ENCODE results near the gene CYP4F11. TPM values are rescaled to one million over a fixed set of nuclear protein-coding genes. Genes with fewer than 3 reads are reported as not detected.

CYP4F11 gene
- total and polyA plus RNA-seq, 2 experiments from 2014 or later: not detected

GRCh38 chr19:15928321-15928720 is 6.0 kb downstream of the CYP4F11 start:
- Histone ChIP-seq H3K4me1 (ENCODE audit: low read depth) (no peaks in the 10 kb centered on the region), H3K27me3 (no peaks in the 10 kb centered on the region), H3K4me3 (no peak overlapping the region), H3K36me3 (no peaks in the 10 kb centered on the region), H3K27ac (no peak overlapping the region), H3K9me3 (ENCODE audit: low read depth) (no peaks in the 10 kb centered on the region)
- no peak for DNase-seq (ENCODE audit: low read depth in 1 of 2, low spot score in 1 of 2)
- TF ChIP-seq CTCF (IDR thresholded peaks at IDR 0.05; ENCODE audit: low read depth, low read length): no peak

DNA sequence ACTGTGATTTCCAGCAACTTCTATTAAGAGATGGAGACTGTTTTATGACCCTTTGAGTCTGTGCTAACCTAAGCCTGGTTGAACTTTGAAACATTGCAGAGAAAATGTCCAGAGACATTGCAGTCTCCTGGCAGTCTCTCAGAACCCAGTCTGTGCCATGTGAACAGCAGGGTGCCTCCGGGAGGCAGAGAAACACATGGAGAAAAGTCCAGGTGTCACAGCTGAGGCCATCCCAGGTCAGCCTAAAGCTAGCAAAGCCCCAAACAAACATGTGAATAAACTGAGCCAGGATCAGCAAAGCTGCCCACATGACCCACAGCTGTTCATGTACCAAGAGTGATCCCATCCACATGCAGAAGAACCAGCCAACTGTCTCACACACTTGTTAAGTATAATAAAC is 7.8 kb downstream of the CYP4F11 start:
- TF ChIP-seq CTCF (IDR thresholded peaks at IDR 0.05; ENCODE audit: low read depth, low read length): no peak
- H3K27me3 ChIP-seq: no peaks in the 10 kb centered on the region
- H3K36me3 ChIP-seq: no peaks in the 10 kb centered on the region
- H3K4me1 ChIP-seq (ENCODE audit: low read depth): no peaks in the 10 kb centered on the region
- H3K27ac ChIP-seq: no peak overlapping the region
- no peak overlapping the region for H3K4me3 ChIP-seq
- no peak for DNase-seq (ENCODE audit: low read depth in 1 of 2, low spot score in 1 of 2)
- H3K9me3 ChIP-seq (ENCODE audit: low read depth): no peaks in the 10 kb centered on the region

GRCh38 chr19:15923702-15924101 is 10.6 kb downstream of the CYP4F11 start:
- no peak for TF ChIP-seq CTCF (IDR thresholded peaks at IDR 0.05; ENCODE audit: low read depth, low read length)
- no peak overlapping the region for H3K4me3 ChIP-seq
- H3K4me1 ChIP-seq (ENCODE audit: low read depth): no peaks in the 10 kb centered on the region
- H3K9me3 ChIP-seq (ENCODE audit: low read depth): no peaks in the 10 kb centered on the region
- H3K27me3 ChIP-seq: no peaks in the 10 kb centered on the region
- H3K27ac ChIP-seq: no peak overlapping the region
- no peak for DNase-seq (ENCODE audit: low read depth in 1 of 2, low spot score in 1 of 2)
- no peaks in the 10 kb centered on the region for H3K36me3 ChIP-seq

DNA sequence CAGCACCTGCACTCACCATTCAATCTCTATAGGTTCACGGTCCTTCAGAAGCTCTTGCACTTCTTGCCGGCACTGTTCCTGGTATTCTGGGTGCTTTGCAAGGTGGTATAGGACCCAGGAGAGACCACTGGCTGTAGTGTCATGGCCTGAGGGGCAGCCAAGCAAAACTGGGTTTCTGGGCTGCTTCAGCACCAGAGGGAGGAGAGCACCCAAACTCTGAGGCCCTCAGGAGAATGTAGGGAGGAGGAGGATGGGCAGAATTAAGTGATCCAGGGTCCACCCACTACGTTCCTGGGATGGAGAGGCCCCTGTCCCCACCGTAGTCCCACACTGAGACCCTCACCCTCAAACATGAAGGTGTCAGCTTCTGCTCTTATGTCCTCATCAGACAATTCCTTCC is 12.3 kb downstream of the CYP4F11 start:
- DNase-seq (ENCODE audit: low read depth in 1 of 2, low spot score in 1 of 2): no peak
- TF ChIP-seq CTCF (IDR thresholded peaks at IDR 0.05; ENCODE audit: low read depth, low read length): no peak
- Histone ChIP-seq H3K9me3 (ENCODE audit: low read depth) (no peaks in the 10 kb centered on the region), H3K36me3 (no peaks in the 10 kb centered on the region), H3K4me1 (ENCODE audit: low read depth) (no peaks in the 10 kb centered on the region), H3K27ac (no peak overlapping the region), H3K27me3 (no peaks in the 10 kb centered on the region), H3K4me3 (no peak overlapping the region)

GRCh38 chr19:15919243-15919642 is 15.1 kb downstream of the CYP4F11 start:
- no peaks in the 10 kb centered on the region for H3K9me3 ChIP-seq (ENCODE audit: low read depth)

More at GRCh38 chr19:15919243-15919642, 15.1 kb downstream of the CYP4F11 start:
- Histone ChIP-seq H3K36me3 (no peaks in the 10 kb centered on the region), H3K4me3 (no peak overlapping the region), H3K27ac (no peak overlapping the region), H3K4me1 (ENCODE audit: low read depth) (no peaks in the 10 kb centered on the region), H3K27me3 (no peaks in the 10 kb centered on the region)
- TF ChIP-seq CTCF (IDR thresholded peaks at IDR 0.05; ENCODE audit: low read depth, low read length): no peak
- DNase-seq (ENCODE audit: low read depth in 1 of 2, low spot score in 1 of 2): no peak

Measured in cardiac muscle cell (in vitro differentiated cells and primary cell).